CD4-positive, alpha-beta T cell treated with Interleukin-1 beta for 1 hour (primary cell): Measurements from ENCODE around the gene IFITM1.

ENCODE experiments used
- DNase-seq, 2 donors: peaks; one replicate each; pipeline ENCODE4 v3.0.0-alpha.2; 2020 to 2022

Gene IFITM1

GRCh38 chr11:294780-295179, 19.1 kb upstream of the IFITM1 start:
- DNase-seq: no peak

GRCh38 chr11:295351-296170, 18.3 kb upstream of the IFITM1 start:
- DNase-seq: no peak

- DNase-seq: no peak
These were observed 17.4 kb upstream of the IFITM1 start for GRCh38 chr11:296171-297050.

- DNase-seq: peak in 1 of 2 donors; percentile 20
These were observed 16.7 kb upstream of the IFITM1 start for GRCh38 chr11:297051-297585.

GRCh38 chr11:297586-298405, 16.0 kb upstream of the IFITM1 start:
- DNase-seq: peak; percentile 51 to 53

- DNase-seq: no peak
These were observed 15.3 kb upstream of the IFITM1 start for GRCh38 chr11:298406-299065.

GRCh38 chr11:299081-299891, 14.6 kb upstream of the IFITM1 start, which contains the start of gene IFITM5:
TSS of gene IFITM5 (minus strand) at chr11:299526. CDS start at chr11:299490, 36 bp downstream.
- no peak for DNase-seq

- DNase-seq: no peak
These were observed 13.7 kb upstream of the IFITM1 start for GRCh38 chr11:299951-300735.

- DNase-seq: no peak
These were observed 10.5 kb upstream of the IFITM1 start for GRCh38 chr11:303363-303762.

GRCh38 chr11:304061-304506, 9.8 kb upstream of the IFITM1 start:
- no peak for DNase-seq

GRCh38 chr11:304915-305843, 8.7 kb upstream of the IFITM1 start:
- peak; percentile 68 to 78 for DNase-seq

GRCh38 chr11:305844-306211, 8.0 kb upstream of the IFITM1 start:
- no peak for DNase-seq

GRCh38 chr11:306645-307371, 7.0 kb upstream of the IFITM1 start:
- no peak for DNase-seq

GRCh38 chr11:307766-308708, 5.8 kb upstream of the IFITM1 start, which contains the start of gene IFITM2:
TSS of gene IFITM2 (plus strand) at chr11:307816. CDS start at chr11:308193, 377 bp downstream.
- peak; percentile 62 to 70 for DNase-seq

GRCh38 chr11:308740-309665, 4.8 kb upstream of the IFITM1 start:
- DNase-seq: peak in 1 of 2 donors; percentile 54
